SK-N-SH treated with all-trans-retinoic acid at 6 μM for 48 hours (cell line): ENCODE data around the gene HS3ST3A1.

Experiments
- ATAC-seq: fragments of 200-7000 bp; cut with Tn5 transposase; 3 replicates; pipeline ENCODE4 v1.9.1; 2020; ENCODE audit warnings: mild to moderate bottlenecking, moderate library complexity
- ARNTL ChIP-seq: fragments of 450-650 bp; formaldehyde crosslinking; IDR thresholded peaks from 2 replicates; pipeline ENCODE4 v1.5.0; 2020; ENCODE audit warnings: low read depth, mild to moderate bottlenecking, moderate library complexity, borderline replicate concordance
- BACH2 ChIP-seq: fragments of 250-450 bp; sonication (Bioruptor Pico); IDR thresholded peaks from 2 replicates; pipeline ENCODE4 v1.9.0; 2021; ENCODE audit warnings: mild to moderate bottlenecking, borderline replicate concordance
- CSDC2 ChIP-seq: fragments of 250-450 bp; sonication (Bioruptor Pico); IDR thresholded peaks from 2 replicates; pipeline ENCODE4 v1.5.0; 2020; ENCODE audit warnings: mild to moderate bottlenecking, moderate library complexity
- ESRRG ChIP-seq: fragments of 250-450 bp; sonication (Bioruptor Pico); IDR thresholded peaks from 2 replicates; pipeline ENCODE4 v1.6.1; 2021; ENCODE audit warnings: mild to moderate bottlenecking
- GLIS3 ChIP-seq: fragments of 250-450 bp; sonication (Bioruptor Pico); IDR thresholded peaks from 2 replicates; pipeline ENCODE4 v1.5.0; 2020; ENCODE audit warnings: mild to moderate bottlenecking, moderate library complexity
- ISL1 ChIP-seq: fragments of 250-450 bp; sonication (Bioruptor Pico); IDR thresholded peaks from 2 replicates; pipeline ENCODE4 v2.1.2; 2022; ENCODE audit warnings: mild to moderate bottlenecking, moderate library complexity
- OSR1 ChIP-seq: fragments of 250-450 bp; sonication (Bioruptor Pico); IDR thresholded peaks from 2 replicates; pipeline ENCODE4 v1.8.0; 2022; ENCODE audit warnings: moderate library complexity, mild to moderate bottlenecking, inconsistent platforms
- PPARA ChIP-seq: fragments of 250-450 bp; sonication (Bioruptor Pico); IDR thresholded peaks from 2 replicates; pipeline ENCODE4 v1.5.0; 2020; ENCODE audit warnings: mild to moderate bottlenecking, borderline replicate concordance
- RARB ChIP-seq: fragments of 250-450 bp; sonication (Bioruptor Pico); IDR thresholded peaks from 2 replicates; pipeline ENCODE4 v1.8.0; 2021; ENCODE audit warnings: mild to moderate bottlenecking, moderate library complexity
- SNAI2 ChIP-seq: fragments of 250-450 bp; sonication (Bioruptor Pico); IDR thresholded peaks from 2 replicates; pipeline ENCODE4 v1.5.0; 2020; ENCODE audit warnings: mild to moderate bottlenecking, moderate library complexity
- TCF4 ChIP-seq: fragments of 250-450 bp; sonication (Bioruptor Pico); IDR thresholded peaks from 2 replicates; pipeline ENCODE4 v1.8.0; 2021; ENCODE audit warnings: mild to moderate bottlenecking, moderate library complexity, borderline replicate concordance
- TOX ChIP-seq: fragments of 250-450 bp; sonication (Bioruptor Pico); IDR thresholded peaks from 2 replicates; pipeline ENCODE4 v1.8.0; 2021; ENCODE audit warnings: mild to moderate bottlenecking, moderate library complexity, borderline replicate concordance
- ZC3H10 ChIP-seq: fragments of 250-450 bp; sonication (Bioruptor Pico); IDR thresholded peaks from 2 replicates; pipeline ENCODE4 v1.5.1; 2021; ENCODE audit warnings: mild to moderate bottlenecking, moderate library complexity
- ZFP3 ChIP-seq: fragments of 250-450 bp; sonication (Bioruptor Pico); IDR thresholded peaks from 2 replicates; pipeline ENCODE4 v1.5.0; 2020; ENCODE audit warnings: mild to moderate bottlenecking, moderate library complexity
- ZNF565 ChIP-seq: fragments of 450-650 bp; formaldehyde crosslinking; conservative IDR thresholded peaks from 2 replicates; pipeline ENCODE4 v1.5.0; 2020; ENCODE audit warnings: low read depth, mild to moderate bottlenecking, moderate library complexity
- ZNF70 ChIP-seq: fragments of 450-650 bp; formaldehyde crosslinking; IDR thresholded peaks from 2 replicates; pipeline ENCODE4 v1.5.0; 2020; ENCODE audit warnings: mild to moderate bottlenecking, moderate library complexity
- ZNF8 ChIP-seq: fragments of 450-650 bp; formaldehyde crosslinking; IDR thresholded peaks from 2 replicates; pipeline ENCODE4 v1.5.0; 2020; ENCODE audit warnings: mild to moderate bottlenecking, moderate library complexity
- TF ChIP-seq, protein P1 (sequence below): fragments of 250-450 bp; sonication (Bioruptor Pico); IDR thresholded peaks from 2 replicates; pipeline ENCODE4 v1.5.1; 2021; ENCODE audit warnings: mild to moderate bottlenecking, moderate library complexity
- TF ChIP-seq, protein P2 (sequence below): fragments of 250-450 bp; sonication (Bioruptor Pico); IDR thresholded peaks from 2 replicates; pipeline ENCODE4 v1.5.1; 2020; ENCODE audit warnings: low read depth, mild to moderate bottlenecking, moderate library complexity
- TF ChIP-seq, protein P3 (sequence below): fragments of 250-450 bp; sonication (Bioruptor Pico); IDR thresholded peaks from 2 replicates; pipeline ENCODE4 v1.8.0; 2020; ENCODE audit warnings: mild to moderate bottlenecking, moderate library complexity, borderline replicate concordance
- TF ChIP-seq, protein P4 (sequence below): fragments of 250-450 bp; sonication (Bioruptor Pico); IDR thresholded peaks from 2 replicates; pipeline ENCODE4 v1.5.0; 2020; ENCODE audit warnings: mild to moderate bottlenecking, moderate library complexity

HS3ST3A1 gene

DNA sequence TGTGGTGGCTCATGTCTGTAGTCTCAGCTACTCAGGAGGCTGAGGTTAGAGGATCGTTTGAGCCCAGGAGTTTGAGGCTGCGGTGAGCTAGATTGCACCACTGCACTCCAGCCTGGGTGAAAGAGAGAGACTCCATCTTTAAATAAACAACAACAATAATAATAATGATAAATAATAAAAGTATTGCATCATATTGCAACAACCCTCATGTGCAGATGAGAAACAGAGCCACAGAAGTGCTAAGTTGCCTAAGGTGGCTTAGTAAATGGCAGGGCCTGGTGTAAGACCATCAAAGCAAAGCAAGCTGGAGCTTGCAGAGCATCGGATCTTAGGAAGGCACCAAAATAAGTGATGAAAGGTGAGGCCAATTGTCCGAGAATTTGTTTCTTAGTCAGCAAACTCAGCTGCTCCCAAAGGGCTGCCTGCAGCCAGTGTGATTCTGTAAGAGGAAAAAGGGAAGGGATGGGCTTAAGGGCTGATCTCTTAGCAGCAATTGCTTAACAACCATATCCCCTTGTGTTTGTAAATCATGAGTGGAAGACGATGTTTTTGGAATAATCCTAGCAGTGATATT, 45.3 kb upstream of the HS3ST3A1 start (continued):
- TF ChIP-seq, protein P1, sequence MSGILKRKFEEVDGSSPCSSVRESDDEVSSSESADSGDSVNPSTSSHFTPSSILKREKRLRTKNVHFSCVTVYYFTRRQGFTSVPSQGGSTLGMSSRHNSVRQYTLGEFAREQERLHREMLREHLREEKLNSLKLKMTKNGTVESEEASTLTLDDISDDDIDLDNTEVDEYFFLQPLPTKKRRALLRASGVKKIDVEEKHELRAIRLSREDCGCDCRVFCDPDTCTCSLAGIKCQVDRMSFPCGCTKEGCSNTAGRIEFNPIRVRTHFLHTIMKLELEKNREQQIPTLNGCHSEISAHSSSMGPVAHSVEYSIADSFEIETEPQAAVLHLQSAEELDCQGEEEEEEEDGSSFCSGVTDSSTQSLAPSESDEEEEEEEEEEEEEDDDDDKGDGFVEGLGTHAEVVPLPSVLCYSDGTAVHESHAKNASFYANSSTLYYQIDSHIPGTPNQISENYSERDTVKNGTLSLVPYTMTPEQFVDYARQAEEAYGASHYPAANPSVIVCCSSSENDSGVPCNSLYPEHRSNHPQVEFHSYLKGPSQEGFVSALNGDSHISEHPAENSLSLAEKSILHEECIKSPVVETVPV (CRISPR knock-in tag) = no peak
- TF ChIP-seq, protein P2, sequence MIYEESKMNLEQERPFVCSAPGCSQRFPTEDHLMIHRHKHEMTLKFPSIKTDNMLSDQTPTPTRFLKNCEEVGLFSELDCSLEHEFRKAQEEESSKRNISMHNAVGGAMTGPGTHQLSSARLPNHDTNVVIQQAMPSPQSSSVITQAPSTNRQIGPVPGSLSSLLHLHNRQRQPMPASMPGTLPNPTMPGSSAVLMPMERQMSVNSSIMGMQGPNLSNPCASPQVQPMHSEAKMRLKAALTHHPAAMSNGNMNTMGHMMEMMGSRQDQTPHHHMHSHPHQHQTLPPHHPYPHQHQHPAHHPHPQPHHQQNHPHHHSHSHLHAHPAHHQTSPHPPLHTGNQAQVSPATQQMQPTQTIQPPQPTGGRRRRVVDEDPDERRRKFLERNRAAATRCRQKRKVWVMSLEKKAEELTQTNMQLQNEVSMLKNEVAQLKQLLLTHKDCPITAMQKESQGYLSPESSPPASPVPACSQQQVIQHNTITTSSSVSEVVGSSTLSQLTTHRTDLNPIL (CRISPR knock-in tag) = no peak
- no peak for TF ChIP-seq ESRRG (CRISPR knock-in tag)

DNA sequence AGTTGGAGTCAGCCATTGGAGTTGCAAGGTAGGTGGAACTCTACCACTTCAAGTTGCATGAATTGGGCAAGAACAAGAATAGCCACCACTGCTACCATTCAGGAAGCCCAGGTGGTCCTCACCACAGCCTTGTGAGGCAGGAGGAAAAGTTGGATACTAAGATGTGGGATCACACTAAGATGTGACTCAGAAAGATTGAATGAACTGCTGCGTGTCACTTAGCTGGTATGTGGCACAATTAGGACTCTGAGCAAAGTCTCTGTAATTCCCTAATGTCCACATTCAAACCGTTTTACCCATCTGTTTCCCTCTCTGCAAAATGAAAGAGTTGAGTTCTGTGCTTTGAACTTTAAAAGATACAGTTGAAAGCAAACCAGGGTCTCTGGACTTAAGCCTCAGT, 44.7 kb upstream of the HS3ST3A1 start:
- no peak for ATAC-seq
- TF ChIP-seq ZC3H10 (CRISPR knock-in tag) (no peak), ARNTL (CRISPR knock-in tag) (no peak), BACH2 (CRISPR knock-in tag) (no peak), TCF4 (CRISPR knock-in tag) (no peak), ZNF70 (CRISPR knock-in tag) (no peak), GLIS3 (CRISPR knock-in tag) (no peak), ESRRG (CRISPR knock-in tag) (no peak), ZNF8 (CRISPR knock-in tag) (no peak), OSR1 (CRISPR knock-in tag) (no peak), RARB (CRISPR knock-in tag) (no peak), CSDC2 (CRISPR knock-in tag) (no peak), ISL1 (CRISPR knock-in tag) (no peak), SNAI2 (CRISPR knock-in tag) (no peak), TOX (CRISPR knock-in tag) (no peak), PPARA (CRISPR knock-in tag) (no peak), ZFP3 (no peak)
- TF ChIP-seq, protein P3, sequence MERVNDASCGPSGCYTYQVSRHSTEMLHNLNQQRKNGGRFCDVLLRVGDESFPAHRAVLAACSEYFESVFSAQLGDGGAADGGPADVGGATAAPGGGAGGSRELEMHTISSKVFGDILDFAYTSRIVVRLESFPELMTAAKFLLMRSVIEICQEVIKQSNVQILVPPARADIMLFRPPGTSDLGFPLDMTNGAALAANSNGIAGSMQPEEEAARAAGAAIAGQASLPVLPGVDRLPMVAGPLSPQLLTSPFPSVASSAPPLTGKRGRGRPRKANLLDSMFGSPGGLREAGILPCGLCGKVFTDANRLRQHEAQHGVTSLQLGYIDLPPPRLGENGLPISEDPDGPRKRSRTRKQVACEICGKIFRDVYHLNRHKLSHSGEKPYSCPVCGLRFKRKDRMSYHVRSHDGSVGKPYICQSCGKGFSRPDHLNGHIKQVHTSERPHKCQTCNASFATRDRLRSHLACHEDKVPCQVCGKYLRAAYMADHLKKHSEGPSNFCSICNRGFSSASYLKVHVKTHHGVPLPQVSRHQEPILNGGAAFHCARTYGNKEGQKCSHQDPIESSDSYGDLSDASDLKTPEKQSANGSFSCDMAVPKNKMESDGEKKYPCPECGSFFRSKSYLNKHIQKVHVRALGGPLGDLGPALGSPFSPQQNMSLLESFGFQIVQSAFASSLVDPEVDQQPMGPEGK = no peak
- TF ChIP-seq, protein P4, sequence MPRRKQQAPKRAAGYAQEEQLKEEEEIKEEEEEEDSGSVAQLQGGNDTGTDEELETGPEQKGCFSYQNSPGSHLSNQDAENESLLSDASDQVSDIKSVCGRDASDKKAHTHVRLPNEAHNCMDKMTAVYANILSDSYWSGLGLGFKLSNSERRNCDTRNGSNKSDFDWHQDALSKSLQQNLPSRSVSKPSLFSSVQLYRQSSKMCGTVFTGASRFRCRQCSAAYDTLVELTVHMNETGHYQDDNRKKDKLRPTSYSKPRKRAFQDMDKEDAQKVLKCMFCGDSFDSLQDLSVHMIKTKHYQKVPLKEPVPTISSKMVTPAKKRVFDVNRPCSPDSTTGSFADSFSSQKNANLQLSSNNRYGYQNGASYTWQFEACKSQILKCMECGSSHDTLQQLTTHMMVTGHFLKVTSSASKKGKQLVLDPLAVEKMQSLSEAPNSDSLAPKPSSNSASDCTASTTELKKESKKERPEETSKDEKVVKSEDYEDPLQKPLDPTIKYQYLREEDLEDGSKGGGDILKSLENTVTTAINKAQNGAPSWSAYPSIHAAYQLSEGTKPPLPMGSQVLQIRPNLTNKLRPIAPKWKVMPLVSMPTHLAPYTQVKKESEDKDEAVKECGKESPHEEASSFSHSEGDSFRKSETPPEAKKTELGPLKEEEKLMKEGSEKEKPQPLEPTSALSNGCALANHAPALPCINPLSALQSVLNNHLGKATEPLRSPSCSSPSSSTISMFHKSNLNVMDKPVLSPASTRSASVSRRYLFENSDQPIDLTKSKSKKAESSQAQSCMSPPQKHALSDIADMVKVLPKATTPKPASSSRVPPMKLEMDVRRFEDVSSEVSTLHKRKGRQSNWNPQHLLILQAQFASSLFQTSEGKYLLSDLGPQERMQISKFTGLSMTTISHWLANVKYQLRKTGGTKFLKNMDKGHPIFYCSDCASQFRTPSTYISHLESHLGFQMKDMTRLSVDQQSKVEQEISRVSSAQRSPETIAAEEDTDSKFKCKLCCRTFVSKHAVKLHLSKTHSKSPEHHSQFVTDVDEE = no peak
- TF ChIP-seq, protein P1 (CRISPR knock-in tag) = no peak

DNA sequence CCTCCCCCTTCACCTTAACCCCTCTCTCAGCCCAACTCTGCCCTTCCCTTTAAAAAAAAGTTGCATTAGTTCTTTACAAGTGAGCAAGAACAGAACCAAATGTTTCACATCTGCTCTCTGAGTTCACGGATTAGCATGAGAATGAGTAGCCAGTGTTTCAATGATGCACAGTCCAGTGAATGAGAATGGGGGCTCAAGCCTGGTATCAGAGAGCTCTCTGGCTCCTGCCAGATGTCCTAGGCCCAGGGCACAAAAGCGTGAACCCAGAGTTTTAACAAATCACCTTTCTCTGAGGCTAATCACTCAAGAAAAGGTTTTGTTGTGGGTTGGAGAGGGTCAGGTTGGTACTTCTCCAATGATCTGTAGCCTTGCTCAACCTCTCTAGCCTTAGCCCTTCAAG, 41.5 kb upstream of the HS3ST3A1 start:
- TF ChIP-seq PPARA (CRISPR knock-in tag) (no peak), SNAI2 (CRISPR knock-in tag) (no peak), ZNF565 (CRISPR knock-in tag) (no peak), TCF4 (CRISPR knock-in tag) (no peak), ESRRG (CRISPR knock-in tag) (no peak), ZFP3 (no peak), ZNF8 (CRISPR knock-in tag) (no peak), RARB (CRISPR knock-in tag) (no peak), ARNTL (CRISPR knock-in tag) (no peak), CSDC2 (CRISPR knock-in tag) (no peak)
- TF ChIP-seq, protein P1 (CRISPR knock-in tag) = no peak
- ATAC-seq = no peak
